ENCODE results near the gene MATK. TPM values are rescaled to one million over a fixed set of nuclear protein-coding genes. Genes with fewer than 3 reads are reported as not detected.

MATK gene
- total and polyA plus RNA-seq, 12 donors, result 0.14 to 4.9 (median 0.49) TPM

DNA sequence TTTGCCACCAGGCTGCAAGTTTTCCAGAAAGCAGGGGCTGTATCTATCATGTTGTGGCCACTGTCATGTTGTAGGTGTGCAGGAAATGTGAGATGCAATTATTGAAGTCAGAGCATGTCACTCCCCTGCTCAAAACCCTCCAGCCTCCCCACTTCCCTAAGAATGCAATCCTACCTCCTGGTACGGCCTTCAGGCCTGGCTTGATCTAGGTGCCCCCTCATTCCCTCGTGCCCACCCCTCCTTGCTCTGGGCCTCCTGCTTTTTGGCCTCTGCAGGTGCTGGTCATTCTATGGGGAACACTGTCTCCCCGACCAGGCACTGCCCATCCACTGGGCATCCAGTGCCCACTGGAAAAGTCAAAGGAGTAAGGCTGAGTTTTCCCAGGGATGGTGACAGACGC is 28.5 kb upstream of the MATK start:
- TF ChIP-seq, protein P1, sequence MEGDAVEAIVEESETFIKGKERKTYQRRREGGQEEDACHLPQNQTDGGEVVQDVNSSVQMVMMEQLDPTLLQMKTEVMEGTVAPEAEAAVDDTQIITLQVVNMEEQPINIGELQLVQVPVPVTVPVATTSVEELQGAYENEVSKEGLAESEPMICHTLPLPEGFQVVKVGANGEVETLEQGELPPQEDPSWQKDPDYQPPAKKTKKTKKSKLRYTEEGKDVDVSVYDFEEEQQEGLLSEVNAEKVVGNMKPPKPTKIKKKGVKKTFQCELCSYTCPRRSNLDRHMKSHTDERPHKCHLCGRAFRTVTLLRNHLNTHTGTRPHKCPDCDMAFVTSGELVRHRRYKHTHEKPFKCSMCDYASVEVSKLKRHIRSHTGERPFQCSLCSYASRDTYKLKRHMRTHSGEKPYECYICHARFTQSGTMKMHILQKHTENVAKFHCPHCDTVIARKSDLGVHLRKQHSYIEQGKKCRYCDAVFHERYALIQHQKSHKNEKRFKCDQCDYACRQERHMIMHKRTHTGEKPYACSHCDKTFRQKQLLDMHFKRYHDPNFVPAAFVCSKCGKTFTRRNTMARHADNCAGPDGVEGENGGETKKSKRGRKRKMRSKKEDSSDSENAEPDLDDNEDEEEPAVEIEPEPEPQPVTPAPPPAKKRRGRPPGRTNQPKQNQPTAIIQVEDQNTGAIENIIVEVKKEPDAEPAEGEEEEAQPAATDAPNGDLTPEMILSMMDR (IDR thresholded peaks at IDR 0.05), result no peak

DNA sequence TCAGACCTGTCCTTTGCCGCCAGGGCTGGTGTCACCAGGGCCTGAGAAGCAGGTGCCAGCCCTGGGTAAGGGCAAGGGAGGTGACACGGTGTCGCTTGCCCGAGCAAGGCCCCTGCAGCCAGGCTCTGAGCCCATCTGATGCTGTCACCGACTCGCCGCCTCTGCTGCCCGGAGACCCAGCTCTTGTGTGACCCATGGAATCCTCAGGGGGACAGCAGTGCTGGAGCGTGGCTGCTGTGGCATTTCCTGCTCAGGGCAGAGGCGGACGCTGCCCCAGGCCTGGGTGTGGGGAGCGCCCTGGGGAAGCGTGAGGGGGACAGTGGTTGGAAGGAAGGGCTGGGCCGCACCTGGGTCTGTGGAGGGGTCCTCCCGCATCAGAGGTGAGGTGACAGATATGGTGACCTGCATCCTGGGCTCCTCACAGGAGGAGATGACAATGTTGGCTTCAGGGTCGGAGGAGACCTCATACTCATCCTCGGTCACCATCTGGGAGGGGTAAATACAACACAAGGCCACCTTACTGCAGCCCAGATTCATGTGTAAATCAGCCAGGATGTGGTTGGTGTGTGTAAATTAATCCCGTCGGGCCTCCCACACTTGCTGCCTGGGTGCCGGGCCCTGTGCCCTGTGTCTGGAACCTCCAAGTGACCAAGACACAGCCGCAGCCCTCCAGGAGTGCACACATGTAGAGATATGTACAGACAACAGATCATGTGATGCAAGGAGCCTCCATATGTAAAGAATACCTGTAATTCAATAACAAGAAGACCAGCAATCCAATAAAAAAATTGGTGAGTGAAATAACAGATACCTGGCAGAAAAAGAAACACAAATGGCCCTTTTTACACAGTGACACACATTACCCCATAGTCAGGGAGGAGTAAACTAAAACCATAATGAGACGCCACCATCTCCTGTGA is 27.6 kb upstream of the MATK start:
- Histone ChIP-seq H3K4me1 (peaks cover 4 to 43% (median 20%) of the 10 kb centered on the region in 9 donors), H3K36me3 (no peaks in the 10 kb centered on the region), H3K9me3 (no peaks in the 10 kb centered on the region), H3K27ac (peak overlapping the region in 8 of 10 donors; percentile 47 to 82 (median 75)), H3K27me3 (peaks cover 0 to 10% (median 0%) of the 10 kb centered on the region in 7 donors), H3K4me3 (no peak overlapping the region)
- DNase-seq (no peak), ATAC-seq (peak in 2 of 8 donors; percentile 13 to 34)
- WGBS, 2 donors, result 57 to 61% methylated on average over 22 of the region's 22 CpGs
- intact Hi-C loops (cut with DNase I), result no loop called here
- TF ChIP-seq, protein P1 (IDR thresholded peaks at IDR 0.05), result no peak

More for the DNA sequence above, 28.5 kb upstream of the MATK start:
- Histone ChIP-seq H3K9me3 (no peaks in the 10 kb centered on the region), H3K27ac (peak overlapping the region in 1 of 10 donors; percentile 26), H3K4me3 (no peak overlapping the region), H3K4me1 (peaks cover 4 to 48% (median 22%) of the 10 kb centered on the region in 9 donors), H3K27me3 (peaks cover 0 to 10% (median 0%) of the 10 kb centered on the region in 7 donors), H3K36me3 (no peaks in the 10 kb centered on the region)
- intact Hi-C loops (cut with DNase I), result no loop called here
- ATAC-seq, result no peak
- 95 to 97% methylated on average over 4 of the region's 4 CpGs for WGBS, 2 donors
- DNase-seq, result no peak

DNA sequence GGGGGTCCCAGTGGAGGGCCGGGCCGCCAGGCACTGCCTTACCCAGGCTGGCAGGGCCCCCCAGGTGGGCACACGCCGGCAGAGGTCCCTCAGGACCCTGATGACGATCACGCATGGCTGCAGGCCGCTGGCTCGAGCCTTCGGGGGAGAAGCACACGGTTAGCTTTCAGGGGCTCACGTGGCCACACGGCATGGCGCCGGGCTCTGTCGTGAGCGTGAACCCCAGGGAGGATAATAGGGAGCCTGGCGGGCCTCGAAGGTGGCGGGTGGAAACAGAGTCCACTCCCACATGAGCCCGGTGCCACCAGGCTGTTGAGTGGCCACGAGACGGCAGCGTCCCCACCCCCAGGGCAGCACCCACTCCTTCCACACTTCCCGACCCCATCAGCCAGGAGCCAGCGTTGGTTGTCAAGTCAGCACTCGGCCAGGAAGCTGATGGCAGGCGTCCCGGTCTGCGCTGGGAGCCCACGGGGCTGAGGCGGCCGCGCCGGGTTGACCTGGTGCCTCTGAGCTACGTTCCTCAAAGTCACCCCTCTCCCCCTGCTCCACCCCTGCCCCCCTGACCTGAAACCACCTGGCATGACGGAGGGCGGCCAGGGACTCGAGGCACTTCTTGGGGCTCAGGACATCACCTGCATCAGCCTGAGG is 24.7 kb upstream of the MATK start:
- intact Hi-C loops (cut with DNase I), result no loop called here
- no peak overlapping the region for H3K4me3 ChIP-seq
- peak overlapping the region in 4 of 10 donors; percentile 15 to 79 (median 36) for H3K27ac ChIP-seq
- H3K27me3 ChIP-seq, result peaks cover 0 to 10% (median 0%) of the 10 kb centered on the region in 7 donors
- peaks cover 7 to 39% (median 19%) of the 10 kb centered on the region in 9 donors for H3K4me1 ChIP-seq
- no peak for DNase-seq
- TF ChIP-seq, protein P1 (IDR thresholded peaks at IDR 0.05), result no peak
- H3K9me3 ChIP-seq, result no peaks in the 10 kb centered on the region
- WGBS, 2 donors, result 69 to 77% methylated on average over 38 of the region's 38 CpGs
- peak in 3 of 8 donors; percentile 13 to 20 (median 16) for ATAC-seq
- no peaks in the 10 kb centered on the region for H3K36me3 ChIP-seq
